HG03103 (cell line): Measurements from ENCODE around the gene NOA1.
"Not testable (repeated sequence)": the region's sequence is repeated elsewhere in the genome, so short reads cannot be mapped to it uniquely, and the experiment has no call there.

ENCODE experiments used
- ATAC-seq: cut with Tn5 transposase; IDR thresholded peaks from one replicate; pipeline ENCODE4 v1.9.1; 2021; ENCODE audit warnings: low read depth; ENCODE audit not compliant: unreplicated experiment

NOA1 gene

GRCh38 chr4:56959100-56959499 is 18.3 kb downstream of the NOA1 start:
- ATAC-seq = no peak

GRCh38 chr4:56958111-56958517 is 19.3 kb downstream of the NOA1 start:
- no peak for ATAC-seq

- no peak for ATAC-seq
Observed at GRCh38 chr4:56953680-56954520, 23.5 kb downstream of the NOA1 start.

GRCh38 chr4:56941403-56941802 is 36.0 kb downstream of the NOA1 start:
- no peak for ATAC-seq

- ATAC-seq = no peak
Observed at GRCh38 chr4:56940971-56941370, 36.4 kb downstream of the NOA1 start.

GRCh38 chr4:56940403-56940802 is 37.0 kb downstream of the NOA1 start:
- ATAC-seq = no peak

- ATAC-seq = not testable (repeated sequence)
Observed at GRCh38 chr4:56939826-56940225, 37.6 kb downstream of the NOA1 start.

GRCh38 chr4:56937262-56937661 is 40.1 kb downstream of the NOA1 start:
- no peak for ATAC-seq

- ATAC-seq = no peak
Observed at GRCh38 chr4:56931924-56932323, 45.5 kb downstream of the NOA1 start.

GRCh38 chr4:56930638-56931037 is 46.8 kb downstream of the NOA1 start:
- ATAC-seq = no peak

- no peak for ATAC-seq
Observed at GRCh38 chr4:56927196-56927595, 50.2 kb downstream of the NOA1 start.

GRCh38 chr4:56914977-56915376 is 62.4 kb downstream of the NOA1 start:
- not testable (repeated sequence) for ATAC-seq

GRCh38 chr4:56914336-56914735 is 63.1 kb downstream of the NOA1 start:
- ATAC-seq = no peak
